ENCODE measurements around the gene TMEM61.

The TMEM61 gene

GRCh38 chr1:54990916-54991315 is 10.5 kb downstream of the TMEM61 start:
- Histone ChIP-seq H3K79me2 (ENCODE audit: low read length) (no peaks in the 10 kb centered on the region), H3K4me2 (ENCODE audit: low read depth, low read length) (no peak overlapping the region), H4K20me1 (ENCODE audit: insufficient read depth, low read length) (no peaks in the 10 kb centered on the region), H3K9me2 (replicated peaks; ENCODE audit: insufficient read depth, low read length) (no peaks in the 10 kb centered on the region), H3K9me3 (replicated peaks; ENCODE audit: insufficient read depth, low read length) (no peaks in the 10 kb centered on the region), H3K4me3 (ENCODE audit: low read length) (no peak overlapping the region), H3K9ac (ENCODE audit: low read length) (no peak overlapping the region), H2AFZ (ENCODE audit: low read length) (no peak overlapping the region), H3K4me1 (ENCODE audit: low read length) (no peaks in the 10 kb centered on the region), H3K27me3 (replicated peaks; ENCODE audit: insufficient read depth, low read length) (no peaks in the 10 kb centered on the region), H3K36me3 (replicated peaks; ENCODE audit: insufficient read depth, low read length) (no peaks in the 10 kb centered on the region), H3K27ac (ENCODE audit: low read length) (no peak overlapping the region), H3F3A (ENCODE audit: insufficient read depth, low read length) (no peaks in the 10 kb centered on the region)
- DNase-seq, result no peak
- TF ChIP-seq EZH2 (optimal IDR thresholded peaks at IDR 0.05; ENCODE audit: low read depth, low read length) (no peak), CTCF (IDR thresholded peaks at IDR 0.05; ENCODE audit: low read length) (no peak)

GRCh38 chr1:54991939-54992338 is 11.5 kb downstream of the TMEM61 start:
- H3K9me3 ChIP-seq (replicated peaks; ENCODE audit: insufficient read depth, low read length), result no peaks in the 10 kb centered on the region
- no peak overlapping the region for H3K4me3 ChIP-seq (ENCODE audit: low read length)
- no peak overlapping the region for H3K9ac ChIP-seq (ENCODE audit: low read length)
- no peaks in the 10 kb centered on the region for H3K79me2 ChIP-seq (ENCODE audit: low read length)
- no peaks in the 10 kb centered on the region for H3K4me1 ChIP-seq (ENCODE audit: low read length)
- no peak overlapping the region for H2AFZ ChIP-seq (ENCODE audit: low read length)
- no peak overlapping the region for H3K27ac ChIP-seq (ENCODE audit: low read length)
- TF ChIP-seq EZH2phosphoT487 (IDR thresholded peaks at IDR 0.05; ENCODE audit: low read length), result no peak
- no peak for TF ChIP-seq EZH2 (optimal IDR thresholded peaks at IDR 0.05; ENCODE audit: low read depth, low read length)
- no peak for TF ChIP-seq CTCF (IDR thresholded peaks at IDR 0.05; ENCODE audit: low read length)
- H3K27me3 ChIP-seq (replicated peaks; ENCODE audit: insufficient read depth, low read length), result no peaks in the 10 kb centered on the region
- H3K36me3 ChIP-seq (replicated peaks; ENCODE audit: insufficient read depth, low read length), result no peaks in the 10 kb centered on the region
- no peak for DNase-seq
- no peaks in the 10 kb centered on the region for H3K9me2 ChIP-seq (replicated peaks; ENCODE audit: insufficient read depth, low read length)
- H3F3A ChIP-seq (ENCODE audit: insufficient read depth, low read length), result no peaks in the 10 kb centered on the region
- no peaks in the 10 kb centered on the region for H4K20me1 ChIP-seq (ENCODE audit: insufficient read depth, low read length)
- H3K4me2 ChIP-seq (ENCODE audit: low read depth, low read length), result no peak overlapping the region

- no peak overlapping the region for H3K4me2 ChIP-seq (ENCODE audit: low read depth, low read length)
- H3F3A ChIP-seq (ENCODE audit: insufficient read depth, low read length), result no peaks in the 10 kb centered on the region
- H3K79me2 ChIP-seq (ENCODE audit: low read length), result no peaks in the 10 kb centered on the region
- H3K4me1 ChIP-seq (ENCODE audit: low read length), result no peaks in the 10 kb centered on the region
- H3K36me3 ChIP-seq (replicated peaks; ENCODE audit: insufficient read depth, low read length), result no peaks in the 10 kb centered on the region
- no peak overlapping the region for H3K27ac ChIP-seq (ENCODE audit: low read length)
- H3K9me3 ChIP-seq (replicated peaks; ENCODE audit: insufficient read depth, low read length), result no peaks in the 10 kb centered on the region
- no peak overlapping the region for H3K4me3 ChIP-seq (ENCODE audit: low read length)
- H3K9me2 ChIP-seq (replicated peaks; ENCODE audit: insufficient read depth, low read length), result no peaks in the 10 kb centered on the region
- no peak for TF ChIP-seq CTCF (IDR thresholded peaks at IDR 0.05; ENCODE audit: low read length)
- no peak for TF ChIP-seq EZH2 (optimal IDR thresholded peaks at IDR 0.05; ENCODE audit: low read depth, low read length)
- TF ChIP-seq EZH2phosphoT487 (IDR thresholded peaks at IDR 0.05; ENCODE audit: low read length), result no peak
- no peak for DNase-seq
- no peak overlapping the region for H3K9ac ChIP-seq (ENCODE audit: low read length)
- H4K20me1 ChIP-seq (ENCODE audit: insufficient read depth, low read length), result no peaks in the 10 kb centered on the region
- H3K27me3 ChIP-seq (replicated peaks; ENCODE audit: insufficient read depth, low read length), result no peaks in the 10 kb centered on the region; the same call in 1 of the 2 replicates
- H2AFZ ChIP-seq (ENCODE audit: low read length), result no peak overlapping the region
Measured at GRCh38 chr1:54993140-54993539, 12.7 kb downstream of the TMEM61 start.
